ENCODE data around the gene STRIP1. TPM values are rescaled to one million over a fixed set of nuclear protein-coding genes. Genes with fewer than 3 reads are reported as not detected.

STRIP1 gene
- total RNA-seq, 1 donor from 2014 or later, result 69.2 TPM

DNA sequence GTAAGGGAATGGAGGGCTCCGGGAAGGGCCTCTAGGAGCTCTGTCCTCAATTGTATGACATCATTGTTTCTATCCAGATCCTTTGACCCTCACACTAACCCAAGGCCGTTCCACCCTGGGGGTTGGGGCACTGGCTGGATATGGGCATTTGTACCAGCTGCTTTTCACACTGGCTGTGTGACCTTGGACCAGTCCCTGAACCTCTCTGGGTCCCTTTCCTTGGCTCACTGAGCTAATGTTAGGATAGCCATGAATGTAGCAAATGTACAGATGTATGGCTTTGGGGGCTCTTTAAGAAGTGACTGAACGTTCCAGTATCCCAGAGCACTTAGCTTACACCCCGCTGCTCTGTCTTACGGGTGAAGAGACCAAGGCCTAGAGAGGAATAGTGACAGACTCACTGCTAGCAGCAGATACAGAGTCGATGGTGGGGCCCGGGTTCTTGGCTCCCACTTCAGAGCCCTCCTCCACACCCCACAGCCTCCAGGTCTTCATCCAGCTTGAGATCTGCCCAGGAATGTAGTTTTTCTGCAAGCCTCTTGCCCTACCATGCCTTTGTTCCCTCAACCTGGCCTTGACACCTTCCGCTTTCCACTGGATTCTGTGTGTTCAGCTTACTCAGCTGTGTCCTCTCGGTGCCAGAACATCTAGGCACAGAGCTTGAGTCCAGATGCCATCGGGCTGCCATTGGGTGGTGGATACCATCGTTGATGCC is 63.2 kb downstream of the STRIP1 start:
- H3K4me3 Mint-ChIP-seq, result peak overlapping the region; percentile 47
- H3K27me3 Mint-ChIP-seq, result peaks cover 33% of the 10 kb centered on the region
- no peak overlapping the region for H3K27ac Mint-ChIP-seq
- H3K9me3 Mint-ChIP-seq, result no peaks in the 10 kb centered on the region
- no peaks in the 10 kb centered on the region for H3K36me3 Mint-ChIP-seq
- TF ChIP-seq, protein P1, sequence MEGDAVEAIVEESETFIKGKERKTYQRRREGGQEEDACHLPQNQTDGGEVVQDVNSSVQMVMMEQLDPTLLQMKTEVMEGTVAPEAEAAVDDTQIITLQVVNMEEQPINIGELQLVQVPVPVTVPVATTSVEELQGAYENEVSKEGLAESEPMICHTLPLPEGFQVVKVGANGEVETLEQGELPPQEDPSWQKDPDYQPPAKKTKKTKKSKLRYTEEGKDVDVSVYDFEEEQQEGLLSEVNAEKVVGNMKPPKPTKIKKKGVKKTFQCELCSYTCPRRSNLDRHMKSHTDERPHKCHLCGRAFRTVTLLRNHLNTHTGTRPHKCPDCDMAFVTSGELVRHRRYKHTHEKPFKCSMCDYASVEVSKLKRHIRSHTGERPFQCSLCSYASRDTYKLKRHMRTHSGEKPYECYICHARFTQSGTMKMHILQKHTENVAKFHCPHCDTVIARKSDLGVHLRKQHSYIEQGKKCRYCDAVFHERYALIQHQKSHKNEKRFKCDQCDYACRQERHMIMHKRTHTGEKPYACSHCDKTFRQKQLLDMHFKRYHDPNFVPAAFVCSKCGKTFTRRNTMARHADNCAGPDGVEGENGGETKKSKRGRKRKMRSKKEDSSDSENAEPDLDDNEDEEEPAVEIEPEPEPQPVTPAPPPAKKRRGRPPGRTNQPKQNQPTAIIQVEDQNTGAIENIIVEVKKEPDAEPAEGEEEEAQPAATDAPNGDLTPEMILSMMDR (conservative IDR thresholded peaks at IDR 0.05), result no peak
- no peak for DNase-seq (ENCODE audit: extremely low spot score, unreplicated experiment)
- H3K4me1 Mint-ChIP-seq (ENCODE audit: unreplicated experiment), result peaks cover 34% of the 10 kb centered on the region

- Mint-ChIP-seq H3K4me3 (peak overlapping the region; percentile 47), H3K27ac (peak overlapping the region; percentile 55), H3K4me1 (ENCODE audit: unreplicated experiment) (peaks cover 34% of the 10 kb centered on the region)
Measured at GRCh38 chr1:110098222-110099026, 64.0 kb downstream of the STRIP1 start.

GRCh38 chr1:110100335-110100734 is 65.9 kb downstream of the STRIP1 start:
- Mint-ChIP-seq H3K27ac (no peak overlapping the region), H3K27me3 (peaks cover 29% of the 10 kb centered on the region), H3K9me3 (no peaks in the 10 kb centered on the region), H3K36me3 (no peaks in the 10 kb centered on the region), H3K4me1 (ENCODE audit: unreplicated experiment) (peaks cover 28% of the 10 kb centered on the region), H3K4me3 (no peak overlapping the region)
- TF ChIP-seq, protein P1 (conservative IDR thresholded peaks at IDR 0.05), result no peak
- no peak for DNase-seq (ENCODE audit: extremely low spot score, unreplicated experiment)

More at GRCh38 chr1:110098222-110099026, 64.0 kb downstream of the STRIP1 start:
- DNase-seq (ENCODE audit: extremely low spot score, unreplicated experiment), result no peak
- no peaks in the 10 kb centered on the region for H3K9me3 Mint-ChIP-seq
- no peaks in the 10 kb centered on the region for H3K36me3 Mint-ChIP-seq
- peaks cover 28% of the 10 kb centered on the region for H3K27me3 Mint-ChIP-seq
- TF ChIP-seq, protein P1 (conservative IDR thresholded peaks at IDR 0.05), result no peak

- Mint-ChIP-seq H3K4me1 (ENCODE audit: unreplicated experiment) (peaks cover 27% of the 10 kb centered on the region), H3K36me3 (no peaks in the 10 kb centered on the region), H3K4me3 (no peak overlapping the region), H3K27me3 (peaks cover 29% of the 10 kb centered on the region), H3K9me3 (no peaks in the 10 kb centered on the region), H3K27ac (peak overlapping the region; percentile 15)
- DNase-seq (ENCODE audit: extremely low spot score, unreplicated experiment), result no peak
- TF ChIP-seq, protein P1 (conservative IDR thresholded peaks at IDR 0.05), result no peak
Measured at GRCh38 chr1:110102081-110102480, 67.7 kb downstream of the STRIP1 start.

Other genes starting within 250 kb of the STRIP1 start
- gene CSF1, start 123.8 kb upstream of the STRIP1 start, total RNA-seq (ENCODE audit: low replicate concordance), result 10.9 and 15.2 TPM in 2 replicates
- 87.1 and 88.1 TPM in 2 replicates for gene AHCYL1, start 49.9 kb upstream of the STRIP1 start, total RNA-seq (ENCODE audit: low replicate concordance)
- 1.4 and 19.8 TPM in 2 replicates for gene ALX3, start 36.0 kb downstream of the STRIP1 start, total RNA-seq (ENCODE audit: low replicate concordance)
- 1.0 TPM in 1 of 2 replicates, not detected in the other for gene UBL4B, start 77.8 kb downstream of the STRIP1 start, total RNA-seq (ENCODE audit: low replicate concordance)
- 0.50 and 0.58 TPM in 2 replicates for gene SLC6A17, start 115.9 kb downstream of the STRIP1 start, total RNA-seq (ENCODE audit: low replicate concordance)
- 3.4 and 4.8 TPM in 2 replicates for gene KCNC4, start 175.7 kb downstream of the STRIP1 start, total RNA-seq (ENCODE audit: low replicate concordance)